Astrocyte of the cerebellum (primary cell): Measurements from ENCODE around the gene OR2V1.

ENCODE experiments used
- DNase-seq: peaks from one replicate; pipeline ENCODE4 v3.0.0-alpha.2; 2011; ENCODE audit warnings: low read depth
- H3K4me3 ChIP-seq: 2 replicates; pipeline ENCODE4 v1.5.1; 2011; ENCODE audit warnings: mild to moderate bottlenecking, low read depth, low read length, moderate library complexity
- CTCF ChIP-seq: IDR thresholded peaks from 2 replicates; pipeline ENCODE4 v1.5.1; 2012; ENCODE audit warnings: low read length, low read depth, moderate library complexity, mild to moderate bottlenecking; ENCODE audit errors: missing control alignments
- in situ Hi-C: cut with HindIII; loops from 2 replicates; pipeline ENCODE4 v1.10.0; 2017; ENCODE audit warnings: low sequenced_read_pairs

Gene OR2V1

GRCh38 chr5:181087309-181087708, 43.7 kb downstream of the OR2V1 start:
- no peak for TF ChIP-seq CTCF
- no peak overlapping the region for H3K4me3 ChIP-seq
- DNase-seq = no peak
- in situ Hi-C loops = no loop called here

GRCh38 chr5:181086884-181087205, 44.1 kb downstream of the OR2V1 start:
- H3K4me3 ChIP-seq = no peak overlapping the region
- in situ Hi-C loops = no loop called here
- no peak for TF ChIP-seq CTCF
- DNase-seq = no peak

GRCh38 chr5:181086026-181086883, 44.7 kb downstream of the OR2V1 start:
- H3K4me3 ChIP-seq = no peak overlapping the region
- in situ Hi-C loops = no loop called here
- TF ChIP-seq CTCF = no peak
- no peak for DNase-seq

GRCh38 chr5:181084621-181085195, 46.3 kb downstream of the OR2V1 start:
- no peak for TF ChIP-seq CTCF
- in situ Hi-C loops = no loop called here
- H3K4me3 ChIP-seq = no peak overlapping the region
- DNase-seq = no peak

GRCh38 chr5:181081989-181082388, 49.0 kb downstream of the OR2V1 start:
- no peak overlapping the region for H3K4me3 ChIP-seq
- DNase-seq = no peak
- in situ Hi-C loops = no loop called here
- no peak for TF ChIP-seq CTCF

- in situ Hi-C loops = no loop called here
- TF ChIP-seq CTCF = no peak
- no peak for DNase-seq
- no peak overlapping the region for H3K4me3 ChIP-seq
Measured at GRCh38 chr5:181076920-181077319, 54.0 kb downstream of the OR2V1 start.
